ENCODE results near the gene KRTAP9-3.

- TF ChIP-seq POLR2A (IDR thresholded peaks at IDR 0.05): no peak
- TF ChIP-seq CTCF (IDR thresholded peaks at IDR 0.05): no peak
- TF ChIP-seq POLR2AphosphoS5 (IDR thresholded peaks at IDR 0.05): no peak
Measured at GRCh38 chr17:41196068-41196467, 36.2 kb upstream of the KRTAP9-3 start.

Data from suprapubic skin (tissue), 4 donors.